PC-3 (cell line): ENCODE data around the gene SHE.

ENCODE experiments used
- CTCF ChIP-seq: fragments of 300-600 bp; sonication (generic); conservative IDR thresholded peaks from 2 replicates; pipeline ENCODE4 v1.5.1; 2017; ENCODE audit warnings: antibody characterized with exemption, low read depth, mild to moderate bottlenecking, low read length
- EZH2 ChIP-seq: fragments of 300-600 bp; sonication (generic); IDR thresholded peaks from one replicate; pipeline ENCODE4 v1.6.1; 2017; ENCODE audit warnings: antibody characterized with exemption, mild to moderate bottlenecking, low read length; ENCODE audit not compliant: unreplicated experiment

DNA sequence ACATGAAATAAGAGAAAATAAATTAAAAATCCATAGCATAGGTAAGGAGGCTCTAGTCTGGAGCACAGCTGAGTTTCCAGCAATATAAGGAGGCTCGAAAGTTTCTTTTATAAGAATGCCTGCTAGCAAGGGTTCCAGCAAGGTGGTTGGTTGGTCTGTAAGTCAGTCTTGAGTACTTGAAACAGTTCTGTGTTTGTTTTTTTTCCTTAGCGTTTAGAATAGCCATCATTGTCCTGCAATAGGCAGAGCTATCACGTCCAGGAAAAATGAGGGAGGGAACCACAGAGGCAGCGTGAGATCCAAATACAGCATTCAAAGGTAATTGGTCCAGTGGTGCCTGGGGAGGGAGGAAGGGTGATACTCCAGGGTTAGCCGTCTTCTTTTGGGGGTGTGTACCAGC lies 47.9 kb upstream of the SHE start:
- TF ChIP-seq CTCF (no peak), EZH2 (no peak)
